GM18907 (cell line): ENCODE data around the gene UGT1A7.
A peak's percentile ranks its signal among the peaks of the same experiment; 100 is the strongest.
"Not testable (repeated sequence)": the region's sequence is repeated elsewhere in the genome, so short reads cannot be mapped to it uniquely, and the experiment has no call there.

ENCODE experiments used
- ATAC-seq: cut with Tn5 transposase; IDR thresholded peaks from one replicate; pipeline ENCODE4 v1.9.1; 2021; ENCODE audit warnings: mild to moderate bottlenecking, moderate library complexity; ENCODE audit not compliant: unreplicated experiment

The UGT1A7 gene

GRCh38 chr2:233711312-233712008 is 29.8 kb downstream of the UGT1A7 start:
- peak; percentile 62 for ATAC-seq

- no peak for ATAC-seq
Measured at GRCh38 chr2:233712611-233713261, 31.0 kb downstream of the UGT1A7 start, which contains the start of gene UGT1A5. Gene UGT1A5 (plus strand): TSS chr2:233712907. CDS start chr2:233712992, 85 bp downstream.

- no peak for ATAC-seq
Measured at GRCh38 chr2:233713262-233713615, 31.5 kb downstream of the UGT1A7 start.

GRCh38 chr2:233714121-233714520 is 32.4 kb downstream of the UGT1A7 start:
- no peak for ATAC-seq

- no peak for ATAC-seq
Measured at GRCh38 chr2:233718552-233718951, 36.9 kb downstream of the UGT1A7 start, which contains the start of gene UGT1A4. Gene UGT1A4 (plus strand): TSS chr2:233718736. CDS start chr2:233718821, 85 bp downstream.

- ATAC-seq: no peak
Measured at GRCh38 chr2:233728723-233729301, 47.1 kb downstream of the UGT1A7 start, which contains the start of gene UGT1A3. Gene UGT1A3 (plus strand): TSS chr2:233729042. CDS start chr2:233729127, 85 bp downstream.

- not testable (repeated sequence) for ATAC-seq
Measured at GRCh38 chr2:233736868-233737653, 55.4 kb downstream of the UGT1A7 start.

- ATAC-seq: no peak
Measured at GRCh38 chr2:233740870-233741269, 59.2 kb downstream of the UGT1A7 start.

- no peak for ATAC-seq
Measured at GRCh38 chr2:233743464-233744259, 62.0 kb downstream of the UGT1A7 start.

- ATAC-seq: no peak
Measured at GRCh38 chr2:233745073-233745755, 63.5 kb downstream of the UGT1A7 start.

GRCh38 chr2:233745838-233746237 is 64.1 kb downstream of the UGT1A7 start:
- ATAC-seq: not testable (repeated sequence)

GRCh38 chr2:233746475-233747282 is 65.0 kb downstream of the UGT1A7 start:
- ATAC-seq: no peak

- ATAC-seq: no peak
Measured at GRCh38 chr2:233747283-233747544, 65.5 kb downstream of the UGT1A7 start.

GRCh38 chr2:233750689-233751088 is 69.0 kb downstream of the UGT1A7 start:
- not testable (repeated sequence) for ATAC-seq

GRCh38 chr2:233751212-233752009 is 69.7 kb downstream of the UGT1A7 start:
- not testable (repeated sequence) for ATAC-seq

- no peak for ATAC-seq
Measured at GRCh38 chr2:233754872-233755611, 73.3 kb downstream of the UGT1A7 start.

- no peak for ATAC-seq
Measured at GRCh38 chr2:233756429-233757081, 74.9 kb downstream of the UGT1A7 start.
